GM12801 (cell line): Measurements from ENCODE around the gene GAB3.

Experiments
- CTCF ChIP-seq: IDR thresholded peaks from one replicate; pipeline ENCODE4 v1.5.1; 2011; ENCODE audit warnings: control low read depth; ENCODE audit not compliant: insufficient read length; ENCODE audit errors: extremely low read depth

The GAB3 gene

GRCh38 chrX:154727871-154728270 lies 23.0 kb downstream of the GAB3 start:
- no peak for TF ChIP-seq CTCF

GRCh38 chrX:154727418-154727817 lies 23.5 kb downstream of the GAB3 start:
- TF ChIP-seq CTCF, result no peak

- TF ChIP-seq CTCF, result no peak
Observed at GRCh38 chrX:154724993-154725756, 25.7 kb downstream of the GAB3 start.

- TF ChIP-seq CTCF, result no peak
Observed at GRCh38 chrX:154721155-154721554, 29.7 kb downstream of the GAB3 start.

- no peak for TF ChIP-seq CTCF
Observed at GRCh38 chrX:154720067-154720466, 30.8 kb downstream of the GAB3 start.

- no peak for TF ChIP-seq CTCF
Observed at GRCh38 chrX:154719132-154719675, 31.7 kb downstream of the GAB3 start.

GRCh38 chrX:154718616-154719015 lies 32.3 kb downstream of the GAB3 start:
- TF ChIP-seq CTCF, result no peak
